Ascending aorta (tissue), 2 donors: Measurements from ENCODE around the gene ALAD. TPM values are rescaled to one million over a fixed set of nuclear protein-coding genes. Genes with fewer than 3 reads are reported as not detected.

Experiments
- DNase-seq, 2 donors: peaks; one replicate each; pipeline ENCODE4 v3.0.0-alpha.2; 2019; ENCODE audit warnings: low spot score in 2 of 2
- H3K27ac ChIP-seq, 2 donors: fragments of 200-600 bp; sonication (generic); one replicate each; pipeline ENCODE4 v1.5.1; 2016 to 2017; ENCODE audit warnings: mild to moderate bottlenecking in 1 of 2
- H3K27me3 ChIP-seq: fragments of 200-600 bp; sonication (generic); one replicate; pipeline ENCODE4 v1.5.1; 2017
- H3K36me3 ChIP-seq, 2 donors: fragments of 200-600 bp; sonication (generic); one replicate each; pipeline ENCODE4 v1.5.1; 2016
- H3K4me1 ChIP-seq, 2 donors: fragments of 200-600 bp; sonication (generic); one replicate each; pipeline ENCODE4 v1.5.1; 2016 to 2017; ENCODE audit warnings: mild to moderate bottlenecking in 1 of 2
- H3K4me3 ChIP-seq, 2 donors: fragments of 200-600 bp; sonication (generic); one replicate each; pipeline ENCODE4 v1.5.1; 2016 to 2017; ENCODE audit warnings: mild to moderate bottlenecking in 1 of 2
- H3K9me3 ChIP-seq, 2 donors: fragments of 200-600 bp; sonication (generic); one replicate each; pipeline ENCODE4 v1.5.1; 2016
- CTCF ChIP-seq, 3 experiments: fragments of 200-600 bp in 2 of 3; fragments of 450-650 bp in 1 of 3; sonication (generic) in 2 of 3; IDR thresholded peaks; one replicate each; pipeline ENCODE4 v1.5.1; 2016 to 2019; ENCODE audit warnings: antibody characterized with exemption in 3 of 3, mild to moderate bottlenecking in 1 of 3, moderate library complexity in 1 of 3
- intact Hi-C: fragments of 100-400 bp; cut with DNase I; formaldehyde crosslinking; loops from one replicate; pipeline ENCODE4 v1.15.1; 2023
- total RNA-seq: library from RNA; depleted of rRNA; stranded (reverse); fragments of >200 nt; gene quantifications from one replicate; pipeline ENCODE4 v1.1.0, GENCODE V29; 2016

ALAD gene
- total RNA-seq, 1 donor from 2014 or later = 71.4 TPM

- H3K36me3 ChIP-seq = no peaks in the 10 kb centered on the region
- DNase-seq = no peak
- intact Hi-C loops = loop anchor here (5.0 kb wide), 1 partner anchor 236 kb away; no protein-coding TSS in a partner anchor
- TF ChIP-seq CTCF (IDR thresholded peaks at IDR 0.05) = no peak
- no peaks in the 10 kb centered on the region for H3K9me3 ChIP-seq
- H3K27me3 ChIP-seq = no peaks in the 10 kb centered on the region
- H3K4me1 ChIP-seq = no peaks in the 10 kb centered on the region
- H3K27ac ChIP-seq = no peak overlapping the region
- no peak overlapping the region for H3K4me3 ChIP-seq
These were observed 30.1 kb upstream of the ALAD start for GRCh38 chr9:113431191-113431590.

GRCh38 chr9:113428062-113428615 is 27.1 kb upstream of the ALAD start:
- intact Hi-C loops = no loop called here
- H3K36me3 ChIP-seq = no peaks in the 10 kb centered on the region
- no peaks in the 10 kb centered on the region for H3K9me3 ChIP-seq
- no peak for TF ChIP-seq CTCF (IDR thresholded peaks at IDR 0.05)
- H3K27ac ChIP-seq = no peak overlapping the region
- no peaks in the 10 kb centered on the region for H3K4me1 ChIP-seq
- DNase-seq = no peak
- H3K4me3 ChIP-seq = no peak overlapping the region
- no peaks in the 10 kb centered on the region for H3K27me3 ChIP-seq

GRCh38 chr9:113427629-113428028 is 26.5 kb upstream of the ALAD start:
- DNase-seq = no peak

GRCh38 chr9:113426701-113427100 is 25.6 kb upstream of the ALAD start:
- no peaks in the 10 kb centered on the region for H3K27me3 ChIP-seq
- no peaks in the 10 kb centered on the region for H3K36me3 ChIP-seq
- no peak for DNase-seq
- H3K4me3 ChIP-seq = no peak overlapping the region
- no peak for TF ChIP-seq CTCF (IDR thresholded peaks at IDR 0.05)
- no peaks in the 10 kb centered on the region for H3K9me3 ChIP-seq
- no peak overlapping the region for H3K27ac ChIP-seq
- intact Hi-C loops = no loop called here
- no peaks in the 10 kb centered on the region for H3K4me1 ChIP-seq

More at GRCh38 chr9:113427629-113428028, 26.5 kb upstream of the ALAD start:
- H3K4me1 ChIP-seq = no peaks in the 10 kb centered on the region
- no peaks in the 10 kb centered on the region for H3K36me3 ChIP-seq
- no peaks in the 10 kb centered on the region for H3K27me3 ChIP-seq
- H3K4me3 ChIP-seq = no peak overlapping the region
- no peak for TF ChIP-seq CTCF (IDR thresholded peaks at IDR 0.05)
- intact Hi-C loops = no loop called here
- H3K27ac ChIP-seq = no peak overlapping the region
- H3K9me3 ChIP-seq = no peaks in the 10 kb centered on the region

DNA sequence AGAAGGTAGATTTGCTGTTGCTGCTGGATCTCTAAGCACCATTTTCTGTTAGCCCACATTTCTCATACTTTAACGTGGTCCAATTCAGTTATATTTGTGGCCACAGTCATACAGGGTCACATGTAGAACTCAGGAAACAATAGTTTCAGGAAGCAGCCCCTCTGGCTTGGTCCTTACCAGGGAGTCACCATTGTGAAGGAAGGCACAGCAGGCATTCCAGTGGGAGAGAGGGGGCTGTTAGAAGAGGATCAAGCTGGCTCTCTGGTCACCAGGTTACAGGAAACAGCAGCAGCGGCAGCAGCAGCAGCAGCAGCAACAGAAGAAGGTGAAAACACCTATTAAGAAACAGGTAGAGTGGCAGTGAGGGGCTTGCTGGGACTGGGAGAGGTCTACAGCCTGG is 24.0 kb upstream of the ALAD start:
- intact Hi-C loops = no loop called here
- H3K4me3 ChIP-seq = no peak overlapping the region
- no peaks in the 10 kb centered on the region for H3K27me3 ChIP-seq
- no peak for TF ChIP-seq CTCF (IDR thresholded peaks at IDR 0.05)
- no peaks in the 10 kb centered on the region for H3K9me3 ChIP-seq
- no peaks in the 10 kb centered on the region for H3K4me1 ChIP-seq
- H3K36me3 ChIP-seq = no peaks in the 10 kb centered on the region
- DNase-seq = no peak
- H3K27ac ChIP-seq = no peak overlapping the region

- intact Hi-C loops = no loop called here
- H3K27ac ChIP-seq = no peak overlapping the region
- no peaks in the 10 kb centered on the region for H3K36me3 ChIP-seq
- no peaks in the 10 kb centered on the region for H3K4me1 ChIP-seq
- DNase-seq = no peak
- H3K27me3 ChIP-seq = no peaks in the 10 kb centered on the region
- no peak for TF ChIP-seq CTCF (IDR thresholded peaks at IDR 0.05)
- no peak overlapping the region for H3K4me3 ChIP-seq
- no peaks in the 10 kb centered on the region for H3K9me3 ChIP-seq
These were observed 20.6 kb upstream of the ALAD start for GRCh38 chr9:113421726-113422125.
